SW480 (cell line): ENCODE data around the gene PAPOLB.

Experiments used
- DNase-seq: peaks from one replicate; pipeline ENCODE4 v3.0.0-alpha.2; 2016; ENCODE audit warnings: low spot score

Gene PAPOLB

DNA sequence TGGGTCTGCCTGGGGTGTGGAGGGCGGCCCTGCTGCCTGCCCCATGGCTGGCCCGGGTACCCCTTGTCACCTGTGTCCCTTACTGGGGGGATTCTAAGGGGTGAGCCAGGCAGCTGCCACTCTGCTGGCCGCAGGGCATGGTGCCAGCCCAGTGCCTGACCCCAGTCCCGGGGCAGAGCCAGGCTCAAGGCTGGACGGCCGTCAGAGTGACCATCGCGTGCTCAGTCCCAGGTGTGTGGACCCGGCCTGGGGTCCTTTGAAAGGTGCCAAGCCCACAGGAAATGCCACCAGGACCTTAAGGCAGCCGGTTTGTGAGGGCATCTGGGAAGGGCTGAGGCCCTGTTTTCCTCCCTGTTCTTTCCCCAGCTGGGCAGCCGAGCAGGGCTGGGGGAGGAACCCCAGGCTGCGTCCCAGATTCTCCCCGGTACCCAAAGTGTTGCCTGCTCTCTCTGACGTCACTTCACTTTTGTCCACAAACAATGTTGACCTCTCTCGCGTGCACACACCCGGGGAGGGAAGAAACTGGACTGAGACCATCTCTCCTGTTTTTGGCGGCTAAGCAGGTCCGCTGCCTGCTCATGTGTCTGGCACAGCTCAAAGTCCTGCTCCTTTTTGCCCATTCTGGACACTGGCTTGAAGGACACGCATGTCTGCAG is 37.6 kb downstream of the PAPOLB start:
- DNase-seq: no peak

DNA sequence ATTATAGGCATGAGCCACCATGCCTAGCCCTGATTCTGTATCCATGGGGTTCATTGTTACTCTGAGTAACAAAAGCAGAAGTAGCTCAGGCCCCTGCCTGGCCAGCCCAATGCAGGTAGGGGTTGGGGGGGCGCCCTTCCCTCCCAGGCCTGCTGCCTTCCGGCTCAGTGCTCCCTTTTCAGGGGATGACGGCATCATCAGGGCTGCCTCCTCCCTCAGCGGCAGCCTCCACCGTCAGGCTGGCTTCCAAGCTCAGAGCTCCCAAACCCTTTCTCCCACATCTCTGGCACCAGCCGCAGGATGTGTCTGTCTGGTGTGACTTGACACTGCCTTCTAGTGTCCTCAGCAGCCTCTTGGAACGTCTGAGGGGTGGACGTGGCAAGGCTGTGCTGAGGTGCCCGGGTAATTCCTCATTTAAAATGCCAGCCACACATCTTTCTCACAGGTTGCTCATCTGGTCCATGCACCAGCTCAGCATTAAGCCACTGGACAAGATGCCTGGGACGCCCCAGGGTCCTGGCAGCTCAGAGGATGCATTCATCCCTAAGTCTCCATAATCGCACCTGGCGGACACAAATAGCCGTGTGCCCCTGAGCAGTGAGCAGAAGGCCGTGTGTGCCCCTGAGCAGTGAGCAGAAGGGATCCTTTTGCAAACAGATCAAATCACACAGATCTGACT is 38.2 kb downstream of the PAPOLB start:
- no peak for DNase-seq

GRCh38 chr7:4822677-4823076 is 39.2 kb downstream of the PAPOLB start:
- DNase-seq: no peak

GRCh38 chr7:4820967-4821471 is 40.8 kb downstream of the PAPOLB start:
- DNase-seq: no peak

GRCh38 chr7:4820405-4820966 is 41.3 kb downstream of the PAPOLB start:
- DNase-seq: no peak

DNA sequence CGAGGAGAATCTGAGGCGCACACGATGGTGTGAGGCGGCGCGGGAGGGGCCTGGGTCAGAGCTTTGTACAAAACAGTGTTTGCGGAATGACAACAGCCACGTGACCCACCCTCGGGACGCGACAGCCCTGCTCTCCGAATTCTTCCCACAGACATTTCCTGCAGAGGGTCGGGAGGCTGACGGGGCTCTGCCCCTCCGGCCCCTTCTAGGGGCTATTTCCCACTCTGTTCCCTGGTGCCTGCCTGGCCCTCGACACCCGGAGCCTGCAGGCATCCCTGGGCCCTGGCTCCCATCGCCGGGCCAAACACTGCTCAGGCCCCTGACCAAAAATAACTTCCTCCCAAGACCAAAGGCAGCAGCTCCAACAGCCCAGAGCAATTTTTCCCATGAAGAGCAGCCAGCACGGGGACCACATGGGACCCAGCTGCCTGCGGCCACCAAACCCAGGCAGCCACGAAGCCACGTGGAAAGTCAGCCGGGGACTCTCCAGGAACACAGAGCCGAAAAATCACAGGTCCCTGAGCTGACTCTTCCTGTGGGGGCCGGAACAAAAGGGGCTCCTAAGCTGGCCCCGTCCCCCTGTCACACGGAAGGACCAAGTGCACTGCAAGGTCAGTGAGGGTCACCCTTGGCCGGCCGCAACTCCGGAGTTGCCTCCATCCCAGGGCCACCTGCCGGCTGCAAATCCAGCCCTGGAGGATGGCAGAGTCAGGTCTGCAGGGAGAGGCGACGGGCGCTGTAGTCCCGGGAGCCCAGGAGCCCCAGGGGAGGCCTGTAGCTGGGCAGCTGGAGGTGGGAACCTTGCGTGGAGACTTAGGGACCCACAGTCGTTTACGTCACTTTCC is 42.0 kb downstream of the PAPOLB start:
- DNase-seq: no peak

DNA sequence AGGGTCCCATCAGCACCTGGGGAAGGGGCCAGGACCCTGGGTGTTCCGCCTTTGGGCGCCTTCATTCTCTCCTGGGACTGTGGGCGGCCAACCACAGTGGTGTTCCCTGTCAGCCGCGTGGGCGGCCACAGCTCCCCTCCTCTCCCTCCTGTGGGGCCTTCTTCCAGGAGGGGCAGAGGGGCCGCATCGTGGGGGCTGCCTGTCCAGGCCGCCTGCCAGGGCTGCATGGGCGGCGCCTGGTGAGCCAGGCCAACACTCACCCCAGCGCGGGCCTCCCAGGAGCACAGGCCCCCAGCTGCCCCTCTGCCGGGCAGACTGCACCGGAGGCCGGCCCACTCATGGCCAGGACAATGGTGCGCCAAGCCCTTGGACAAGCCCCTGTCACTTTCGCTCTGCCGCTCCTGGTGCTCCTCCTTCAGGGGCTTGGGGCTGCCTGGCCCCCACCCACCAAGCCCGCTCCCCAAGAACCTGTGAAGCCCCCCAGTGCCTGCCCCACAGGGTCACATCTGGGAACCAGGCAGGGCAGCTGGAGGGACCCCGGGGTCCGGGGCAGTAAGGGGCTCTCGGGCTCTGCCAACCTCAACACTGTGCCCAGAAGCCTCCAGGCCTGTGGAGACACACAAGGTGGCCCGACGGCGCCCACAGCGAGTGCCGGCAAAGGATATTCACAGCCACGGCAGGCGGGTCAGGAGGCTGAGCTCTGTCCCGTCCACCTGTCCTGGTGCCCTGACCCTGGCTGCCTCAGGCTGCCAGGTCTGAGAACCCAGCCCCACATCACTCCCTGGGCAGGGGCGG is 43.6 kb downstream of the PAPOLB start:
- DNase-seq: no peak

DNA sequence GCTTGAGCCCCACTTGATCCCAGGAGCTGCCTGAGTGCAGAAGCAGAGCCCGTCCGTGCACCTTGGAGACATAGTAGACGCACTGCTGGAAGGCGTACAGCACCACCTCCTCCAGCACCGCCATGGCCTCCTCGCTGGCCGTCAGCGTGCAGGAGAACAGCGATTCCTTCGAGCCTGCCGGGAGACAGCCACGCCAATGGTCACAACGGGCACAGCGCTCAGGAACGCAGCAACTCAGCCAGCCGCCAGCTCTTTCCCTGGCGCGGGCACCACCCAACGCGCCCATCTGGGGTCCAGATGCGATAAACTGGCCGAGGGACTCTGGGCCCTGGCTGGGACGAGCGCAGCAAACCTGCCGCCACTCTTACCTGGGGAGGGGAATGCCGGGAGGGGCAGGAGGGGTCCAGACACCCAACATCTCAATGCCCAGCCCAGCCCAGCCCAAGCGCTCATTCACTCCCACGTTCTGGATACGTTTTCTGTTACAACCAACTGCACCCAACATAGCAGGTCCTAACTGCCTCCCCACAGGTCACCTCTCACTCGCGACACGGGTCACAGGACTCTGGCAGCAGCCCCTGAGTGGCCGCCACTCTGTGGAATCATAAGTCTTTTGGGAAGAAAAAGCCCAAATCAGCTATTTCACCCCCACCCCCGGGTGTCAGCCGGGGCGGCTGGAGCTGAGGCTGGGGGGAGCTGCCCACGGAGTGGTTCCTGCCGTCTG is 44.5 kb downstream of the PAPOLB start:
- DNase-seq: no peak

- no peak for DNase-seq
Observed at GRCh38 chr7:4816419-4817080, 45.3 kb downstream of the PAPOLB start.

GRCh38 chr7:4815609-4816418 is 46.0 kb downstream of the PAPOLB start:
- no peak for DNase-seq

GRCh38 chr7:4815121-4815520 is 46.7 kb downstream of the PAPOLB start:
- DNase-seq: no peak

DNA sequence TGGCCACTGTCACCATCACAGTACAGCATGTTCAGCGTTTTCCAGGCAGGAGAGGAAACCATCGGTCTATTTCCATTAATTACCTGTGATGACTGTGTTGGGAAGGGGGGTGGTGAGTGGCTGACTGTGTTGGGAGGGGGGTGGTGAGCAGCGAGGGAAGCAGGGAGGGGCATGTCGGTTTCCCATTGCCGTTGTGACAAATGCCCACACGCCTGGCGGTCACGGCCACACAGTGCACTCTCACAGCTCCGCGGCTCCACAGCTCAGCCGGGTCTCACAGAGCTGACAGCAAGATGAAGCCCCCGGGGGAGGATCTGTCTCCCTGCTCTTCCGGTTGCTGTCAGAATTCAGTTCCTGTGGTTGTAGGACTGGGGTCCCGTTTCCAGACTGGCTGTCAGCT is 47.4 kb downstream of the PAPOLB start:
- no peak for DNase-seq

GRCh38 chr7:4809666-4810065 is 52.2 kb downstream of the PAPOLB start:
- no peak for DNase-seq

DNA sequence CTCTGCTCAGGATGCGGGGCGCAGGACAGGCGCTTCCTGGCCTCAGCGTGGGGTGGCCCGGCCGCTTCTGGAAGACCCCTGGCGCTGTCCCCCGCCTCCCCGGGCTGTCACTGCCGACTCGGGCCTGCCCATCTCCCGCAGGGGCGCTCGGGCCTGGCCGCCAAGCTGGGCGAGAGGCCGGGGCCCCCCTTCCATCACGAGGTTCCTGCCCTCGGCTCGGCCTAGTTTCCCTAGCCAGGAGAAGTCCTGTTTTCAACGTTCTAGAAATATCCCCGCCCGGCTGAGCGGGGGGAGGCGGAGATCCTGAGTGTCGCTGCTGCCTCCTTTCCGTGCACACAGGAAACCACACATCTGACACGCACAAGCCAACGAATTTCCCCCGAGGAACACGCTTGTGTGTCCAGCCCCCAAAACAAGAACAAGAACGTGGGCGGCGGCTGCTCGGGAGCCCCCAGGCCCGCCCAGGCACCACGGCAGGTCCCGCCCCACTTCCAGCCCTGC is 52.7 kb downstream of the PAPOLB start:
- DNase-seq: no peak

- no peak for DNase-seq
Observed at GRCh38 chr7:4808565-4808964, 53.3 kb downstream of the PAPOLB start.

GRCh38 chr7:4808026-4808425 is 53.8 kb downstream of the PAPOLB start:
- DNase-seq: no peak
